CD14-positive monocyte (primary cell): ENCODE data around the gene FAM200A. TPM values are rescaled to one million over a fixed set of nuclear protein-coding genes. Genes with fewer than 3 reads are reported as not detected.

Source experiments
- DNase-seq, 3 donors: peaks; one replicate each; pipeline ENCODE4 v3.0.0-alpha.2; 2011 to 2022
- H2AFZ ChIP-seq: 2 replicates; pipeline ENCODE4 v1.6.0; 2012; ENCODE audit warnings: mild to moderate bottlenecking, low read depth, low read length, inconsistent platforms; ENCODE audit not compliant: insufficient read depth, poor library complexity, severe bottlenecking
- H3K27ac ChIP-seq, 2 donors: 1 replicate in 1 of 2; 2 replicates in 1 of 2; pipeline ENCODE4 v1.5.1; 2012 to 2013; ENCODE audit warnings: low read length in 2 of 2, control low read depth in 1 of 2, inconsistent platforms in 1 of 2, low read depth in 1 of 2, mild to moderate bottlenecking in 1 of 2
- H3K27me3 ChIP-seq, 2 donors: one replicate each; pipeline versions ENCODE4 v1.6.0 to v1.6.1; 2011 to 2013; ENCODE audit warnings: low read length in 2 of 2; ENCODE audit not compliant: control insufficient read depth in 2 of 2, insufficient read depth in 2 of 2
- H3K36me3 ChIP-seq, 2 donors: replicated peaks in 1 of 2; 1 replicate in 1 of 2; 2 replicates in 1 of 2; pipeline versions ENCODE4 v1.5.1 to v1.6.1; 2012 to 2013; ENCODE audit warnings: low read length in 2 of 2, control low read depth in 1 of 2, inconsistent platforms in 1 of 2, mild to moderate bottlenecking in 1 of 2; ENCODE audit not compliant: insufficient read depth in 2 of 2, control insufficient read depth in 1 of 2
- H3K4me1 ChIP-seq, 2 donors: 1 replicate in 1 of 2; 2 replicates in 1 of 2; pipeline versions ENCODE4 v1.5.1 to v1.6.1; 2012 to 2013; ENCODE audit warnings: low read length in 2 of 2, control low read depth in 1 of 2, inconsistent platforms in 1 of 2, mild to moderate bottlenecking in 1 of 2, moderate library complexity in 1 of 2; ENCODE audit not compliant: insufficient read depth in 2 of 2, control insufficient read depth in 1 of 2
- H3K4me2 ChIP-seq: replicated peaks from 2 replicates; pipeline ENCODE3; 2012; ENCODE audit warnings: low read length, moderate library complexity, mild to moderate bottlenecking; ENCODE audit not compliant: poor library complexity, severe bottlenecking; ENCODE audit errors: extremely low read depth
- H3K4me3 ChIP-seq, 3 experiments: fragments of 200-600 bp in 1 of 3; sonication (generic) in 1 of 3; replicated peaks in 1 of 3; 1 replicate in 2 of 3; 2 replicates in 1 of 3; pipeline ENCODE4 v1.5.1; 2011 to 2013; ENCODE audit warnings: low read length in 3 of 3, mild to moderate bottlenecking in 3 of 3, control low read depth in 2 of 3, low read depth in 2 of 3, inconsistent platforms in 1 of 3, moderate library complexity in 1 of 3
- H3K79me2 ChIP-seq: 2 replicates; pipeline ENCODE4 v1.6.0; 2012; ENCODE audit warnings: mild to moderate bottlenecking, control low read depth, inconsistent platforms, low read length, moderate library complexity; ENCODE audit not compliant: insufficient read depth
- H3K9ac ChIP-seq: 2 replicates; pipeline ENCODE4 v1.6.0; 2017; ENCODE audit warnings: low read length, mild to moderate bottlenecking; ENCODE audit not compliant: insufficient read depth, poor library complexity, severe bottlenecking
- H3K9me3 ChIP-seq, 2 donors: replicated peaks in 1 of 2; 1 replicate in 1 of 2; 2 replicates in 1 of 2; pipeline versions ENCODE4 v1.5.1 to v1.6.1; 2012 to 2013; ENCODE audit warnings: low read length in 2 of 2, control low read depth in 1 of 2; ENCODE audit not compliant: control insufficient read depth in 1 of 2, insufficient read depth in 1 of 2
- H4K20me1 ChIP-seq: 2 replicates; pipeline ENCODE4 v1.6.0; 2012; ENCODE audit warnings: mild to moderate bottlenecking, low read length, control low read depth, moderate library complexity; ENCODE audit not compliant: insufficient read depth
- H3K27ac Mint-ChIP-seq, 7 donors: one replicate each; pipeline ENCODE4 v1.8.0; 2020; ENCODE audit warnings: mild to moderate bottlenecking in 7 of 7, mixed read lengths in 7 of 7, moderate library complexity in 6 of 7, inconsistent platforms in 2 of 7
- H3K27me3 Mint-ChIP-seq, 3 donors: one replicate each; pipeline ENCODE4 v1.8.0; 2021 to 2022; ENCODE audit warnings: low read depth in 3 of 3, mild to moderate bottlenecking in 3 of 3, mixed read lengths in 3 of 3, moderate library complexity in 3 of 3, inconsistent platforms in 1 of 3
- H3K36me3 Mint-ChIP-seq, 2 donors: one replicate each; pipeline ENCODE4 v1.8.0; 2020; ENCODE audit warnings: mixed read lengths in 2 of 2, inconsistent platforms in 1 of 2, mild to moderate bottlenecking in 1 of 2
- H3K4me1 Mint-ChIP-seq: one replicate; pipeline ENCODE4 v1.8.0; 2020; ENCODE audit warnings: mild to moderate bottlenecking, mixed read lengths
- H3K4me3 Mint-ChIP-seq, 2 donors: one replicate each; pipeline ENCODE4 v1.8.0; 2020; ENCODE audit warnings: mild to moderate bottlenecking in 2 of 2, mixed read lengths in 2 of 2, moderate library complexity in 1 of 2
- H3K9me3 Mint-ChIP-seq, 7 donors: one replicate each; pipeline ENCODE4 v1.8.0; 2020 to 2022; ENCODE audit warnings: mixed read lengths in 7 of 7, mild to moderate bottlenecking in 6 of 7, moderate library complexity in 6 of 7, inconsistent platforms in 2 of 7
- WGBS: methylation state at CpG from one replicate; pipeline ENCODE4 v1.1.5; 2013; ENCODE audit warnings: missing lambda C conversion rate; ENCODE audit not compliant: insufficient coverage; 5-methylcytosine and 5-hydroxymethylcytosine counted together
- intact Hi-C, 2 donors: fragments of 100-400 bp; cut with micrococcal nuclease; formaldehyde crosslinking; loops; one replicate each; pipeline versions ENCODE4 v1.15.0 to v1.15.1; 2023
- polyA plus RNA-seq, 3 donors: library from polyadenylated mRNA; depleted of rRNA in 1 of 3; unstranded in 2 of 3; stranded (reverse) in 1 of 3; fragments of 300-500 nt in 2 of 3; fragments of >200 nt in 1 of 3; fragmentation: Illumina TruSeq in 2 of 3; gene quantifications; 1 replicate in 2 of 3; 2 replicates in 1 of 3; pipeline ENCODE4 v1.2.3, GENCODE V29; 2012 to 2021
- TF ChIP-seq, protein P1 (sequence below): fragments of 200-600 bp; IDR thresholded peaks from one replicate; pipeline ENCODE4 v1.8.0; 2022; ENCODE audit warnings: antibody characterized with exemption, mild to moderate bottlenecking

FAM200A gene
- polyA plus RNA-seq, 3 donors = 0.85 to 1.3 (median 1.2) TPM

GRCh38 chr7:99521399-99521798 lies 30.5 kb downstream of the FAM200A start:
- TF ChIP-seq, protein P1, sequence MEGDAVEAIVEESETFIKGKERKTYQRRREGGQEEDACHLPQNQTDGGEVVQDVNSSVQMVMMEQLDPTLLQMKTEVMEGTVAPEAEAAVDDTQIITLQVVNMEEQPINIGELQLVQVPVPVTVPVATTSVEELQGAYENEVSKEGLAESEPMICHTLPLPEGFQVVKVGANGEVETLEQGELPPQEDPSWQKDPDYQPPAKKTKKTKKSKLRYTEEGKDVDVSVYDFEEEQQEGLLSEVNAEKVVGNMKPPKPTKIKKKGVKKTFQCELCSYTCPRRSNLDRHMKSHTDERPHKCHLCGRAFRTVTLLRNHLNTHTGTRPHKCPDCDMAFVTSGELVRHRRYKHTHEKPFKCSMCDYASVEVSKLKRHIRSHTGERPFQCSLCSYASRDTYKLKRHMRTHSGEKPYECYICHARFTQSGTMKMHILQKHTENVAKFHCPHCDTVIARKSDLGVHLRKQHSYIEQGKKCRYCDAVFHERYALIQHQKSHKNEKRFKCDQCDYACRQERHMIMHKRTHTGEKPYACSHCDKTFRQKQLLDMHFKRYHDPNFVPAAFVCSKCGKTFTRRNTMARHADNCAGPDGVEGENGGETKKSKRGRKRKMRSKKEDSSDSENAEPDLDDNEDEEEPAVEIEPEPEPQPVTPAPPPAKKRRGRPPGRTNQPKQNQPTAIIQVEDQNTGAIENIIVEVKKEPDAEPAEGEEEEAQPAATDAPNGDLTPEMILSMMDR = no peak
- no peaks in the 10 kb centered on the region for H3K4me1 Mint-ChIP-seq
- no peak overlapping the region for H3K4me3 Mint-ChIP-seq
- Histone ChIP-seq H3K4me2 (no peak overlapping the region), H3K9ac (no peak overlapping the region), H3K4me3 (no peak overlapping the region), H3K4me1 (no peaks in the 10 kb centered on the region), H3K36me3 (peaks cover 52 to 62% of the 10 kb centered on the region in 2 donors), H3K27ac (no peak overlapping the region), H3K79me2 (no peaks in the 10 kb centered on the region), H2AFZ (no peak overlapping the region), H4K20me1 (no peaks in the 10 kb centered on the region), H3K27me3 (no peaks in the 10 kb centered on the region), H3K9me3 (no peaks in the 10 kb centered on the region)
- no peak for DNase-seq
- H3K27ac Mint-ChIP-seq = no peak overlapping the region
- 88% methylated on average over 1 of the region's 3 CpGs for WGBS
- H3K36me3 Mint-ChIP-seq = peaks cover 51 to 85% of the 10 kb centered on the region in 2 donors
- H3K9me3 Mint-ChIP-seq = no peaks in the 10 kb centered on the region
- peaks cover 0 to 2% (median 0%) of the 10 kb centered on the region in 3 donors for H3K27me3 Mint-ChIP-seq
- intact Hi-C loops = no loop called here

DNA sequence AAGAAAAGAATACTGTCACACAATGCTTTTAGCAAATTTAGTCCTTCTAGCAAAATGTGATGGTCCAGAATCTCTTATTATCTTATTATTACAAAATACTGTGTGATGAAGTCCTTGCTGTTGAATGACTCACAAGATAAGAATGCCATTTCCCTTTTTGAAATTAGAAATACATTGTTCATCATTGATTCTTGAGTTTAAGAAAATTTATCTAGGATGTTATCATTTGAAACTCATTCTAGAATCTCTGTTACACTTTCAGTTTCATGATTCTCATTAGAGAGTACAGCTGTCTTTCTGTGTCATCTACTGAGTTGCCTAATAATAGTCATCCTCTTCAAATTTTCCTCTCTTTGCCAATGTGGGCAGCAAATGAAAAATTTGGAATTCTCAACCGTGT lies 37.9 kb downstream of the FAM200A start:
- TF ChIP-seq, protein P1 = no peak
- Mint-ChIP-seq H3K27me3 (peaks cover 0 to 2% (median 0%) of the 10 kb centered on the region in 3 donors), H3K27ac (no peak overlapping the region), H3K4me3 (no peak overlapping the region), H3K9me3 (no peaks in the 10 kb centered on the region), H3K4me1 (peaks cover 5% of the 10 kb centered on the region), H3K36me3 (peaks cover 56 to 81% of the 10 kb centered on the region in 2 donors)
- intact Hi-C loops = no loop called here
- Histone ChIP-seq H3K27ac (peak overlapping the region in 1 of 2 donors; percentile 14), H3K4me2 (no peak overlapping the region), H3K36me3 (peaks cover 48 to 60% of the 10 kb centered on the region in 2 donors), H3K9me3 (no peaks in the 10 kb centered on the region), H4K20me1 (no peaks in the 10 kb centered on the region), H3K4me3 (no peak overlapping the region), H3K27me3 (no peaks in the 10 kb centered on the region), H2AFZ (no peak overlapping the region), H3K9ac (no peak overlapping the region), H3K4me1 (no peaks in the 10 kb centered on the region), H3K79me2 (peaks cover 16% of the 10 kb centered on the region)
- DNase-seq = no peak
- 100% methylated on average over 1 of the region's 1 CpG for WGBS
